Fibroblast of lung (primary cell): ENCODE measurements around the gene INTS14.

Experiments used
- EZH2 ChIP-seq: IDR thresholded peaks from 2 replicates; pipeline ENCODE4 v1.5.1; 2012; ENCODE audit warnings: low read length, control low read depth, mild to moderate bottlenecking; ENCODE audit errors: missing control alignments
- TF ChIP-seq, protein P1 (sequence below), 2 donors: IDR thresholded peaks in 1 of 2; conservative IDR thresholded peaks in 1 of 2; 1 replicate in 1 of 2; 2 replicates in 1 of 2; pipeline ENCODE4 v1.5.1; 2011 to 2012; ENCODE audit warnings: low read length in 2 of 2, control low read depth in 1 of 2, inconsistent platforms in 1 of 2, low read depth in 1 of 2, mild to moderate bottlenecking in 1 of 2

DNA sequence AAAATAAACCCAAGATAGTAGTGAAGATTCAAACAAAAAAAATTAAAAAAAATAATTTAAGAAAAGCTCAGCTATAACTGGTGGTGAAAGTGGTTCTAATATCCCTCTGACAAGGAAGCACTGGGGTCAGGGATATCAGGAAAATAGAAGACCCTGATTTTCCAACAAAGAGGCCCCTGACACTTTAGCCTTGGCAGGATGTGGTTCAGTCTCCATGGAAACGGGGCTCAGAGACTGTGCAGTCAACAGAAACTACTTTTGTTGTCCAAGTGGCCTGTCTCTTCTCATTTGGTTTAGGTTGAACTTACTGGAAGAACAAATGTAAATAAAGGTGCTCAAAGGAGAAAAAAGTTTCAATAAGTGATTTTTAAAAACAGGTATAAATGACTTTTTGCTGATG is 27.2 kb downstream of the INTS14 start:
- TF ChIP-seq, protein P1, sequence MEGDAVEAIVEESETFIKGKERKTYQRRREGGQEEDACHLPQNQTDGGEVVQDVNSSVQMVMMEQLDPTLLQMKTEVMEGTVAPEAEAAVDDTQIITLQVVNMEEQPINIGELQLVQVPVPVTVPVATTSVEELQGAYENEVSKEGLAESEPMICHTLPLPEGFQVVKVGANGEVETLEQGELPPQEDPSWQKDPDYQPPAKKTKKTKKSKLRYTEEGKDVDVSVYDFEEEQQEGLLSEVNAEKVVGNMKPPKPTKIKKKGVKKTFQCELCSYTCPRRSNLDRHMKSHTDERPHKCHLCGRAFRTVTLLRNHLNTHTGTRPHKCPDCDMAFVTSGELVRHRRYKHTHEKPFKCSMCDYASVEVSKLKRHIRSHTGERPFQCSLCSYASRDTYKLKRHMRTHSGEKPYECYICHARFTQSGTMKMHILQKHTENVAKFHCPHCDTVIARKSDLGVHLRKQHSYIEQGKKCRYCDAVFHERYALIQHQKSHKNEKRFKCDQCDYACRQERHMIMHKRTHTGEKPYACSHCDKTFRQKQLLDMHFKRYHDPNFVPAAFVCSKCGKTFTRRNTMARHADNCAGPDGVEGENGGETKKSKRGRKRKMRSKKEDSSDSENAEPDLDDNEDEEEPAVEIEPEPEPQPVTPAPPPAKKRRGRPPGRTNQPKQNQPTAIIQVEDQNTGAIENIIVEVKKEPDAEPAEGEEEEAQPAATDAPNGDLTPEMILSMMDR (conservative IDR thresholded peaks at IDR 0.05 in 1 of 2, IDR thresholded peaks at IDR 0.05 in 1 of 2; ENCODE audit: low read depth in 1 of 2, low read length in 2 of 2): no peak
- TF ChIP-seq EZH2: no peak
